Upper lobe of left lung (tissue), 6 donors: Measurements from ENCODE around the gene PSMG4. TPM values are rescaled to one million over a fixed set of nuclear protein-coding genes. Genes with fewer than 3 reads are reported as not detected.

Source experiments
- ATAC-seq, 2 donors: fragments of 200-7000 bp; cut with Tn5 transposase; one replicate each; pipeline ENCODE4 v1.9.1; 2022; ENCODE audit warnings: mild to moderate bottlenecking in 2 of 2, moderate library complexity in 2 of 2; ENCODE audit not compliant: low FRiP score in 2 of 2
- DNase-seq, 2 donors: peaks; one replicate each; pipeline ENCODE4 v3.0.0-alpha.2; 2019 to 2020
- H3K27ac ChIP-seq, 4 donors: fragments of 200-600 bp; sonication (generic); one replicate each; pipeline ENCODE4 v1.5.1; 2016 to 2019
- H3K27me3 ChIP-seq, 4 donors: fragments of 200-600 bp; sonication (generic); one replicate each; pipeline ENCODE4 v1.5.1; 2017 to 2019
- H3K36me3 ChIP-seq, 4 donors: fragments of 200-600 bp; sonication (generic); one replicate each; pipeline ENCODE4 v1.5.1; 2016 to 2019
- H3K4me1 ChIP-seq, 4 donors: fragments of 200-600 bp; sonication (generic); one replicate each; pipeline ENCODE4 v1.5.1; 2018 to 2019
- H3K4me3 ChIP-seq, 4 donors: fragments of 200-600 bp; sonication (generic); one replicate each; pipeline ENCODE4 v1.5.1; 2017 to 2019; ENCODE audit warnings: mild to moderate bottlenecking in 2 of 4, moderate library complexity in 1 of 4
- H3K9me3 ChIP-seq, 4 donors: fragments of 200-600 bp; sonication (generic); one replicate each; pipeline ENCODE4 v1.5.1; 2018 to 2019
- EP300 ChIP-seq, 4 donors: sonication (generic); formaldehyde crosslinking; IDR thresholded peaks; one replicate each; pipeline ENCODE4 v1.5.1; 2017; ENCODE audit warnings: antibody characterized with exemption in 4 of 4, control low read depth in 2 of 4
- POLR2A ChIP-seq, 4 donors: fragments of 450-650 bp; IDR thresholded peaks; one replicate each; pipeline ENCODE4 v1.5.1; 2016 to 2017; ENCODE audit warnings: antibody characterized with exemption in 4 of 4, mild to moderate bottlenecking in 2 of 4
- POLR2AphosphoS5 ChIP-seq, 2 donors: sonication (generic); formaldehyde crosslinking; IDR thresholded peaks; one replicate each; pipeline ENCODE4 v1.5.1; 2017; ENCODE audit warnings: antibody characterized with exemption in 2 of 2
- WGBS, 2 donors: methylation state at CpG; one replicate each; pipeline ENCODE4 v1.1.5; 2017 to 2018; 5-methylcytosine and 5-hydroxymethylcytosine counted together
- total RNA-seq, 6 donors: library from RNA; depleted of rRNA in 4 of 6; stranded (reverse); fragments of >200 nt in 4 of 6; gene quantifications; one replicate each; pipeline versions ENCODE4 v1.1.0 to v1.2.1, GENCODE V29; 2016 to 2021
- TF ChIP-seq, protein P1 (sequence below), 6 experiments: fragments of 450-650 bp in 4 of 6; fragments of 200-600 bp in 2 of 6; sonication (generic) in 2 of 6; IDR thresholded peaks; one replicate each; pipeline ENCODE4 v1.5.1; 2016 to 2019; ENCODE audit warnings: antibody characterized with exemption in 6 of 6
- donor health status: DM: no; HTN: no; CAD: no; lungs with moderate emphysema.
- donor health status: DM: no; HTN: yes; CAD: no; lungs with severe emphysema.

Gene PSMG4
- total RNA-seq, 6 donors from 2014 or later, result 17.0 to 24.5 (median 22.9) TPM

DNA sequence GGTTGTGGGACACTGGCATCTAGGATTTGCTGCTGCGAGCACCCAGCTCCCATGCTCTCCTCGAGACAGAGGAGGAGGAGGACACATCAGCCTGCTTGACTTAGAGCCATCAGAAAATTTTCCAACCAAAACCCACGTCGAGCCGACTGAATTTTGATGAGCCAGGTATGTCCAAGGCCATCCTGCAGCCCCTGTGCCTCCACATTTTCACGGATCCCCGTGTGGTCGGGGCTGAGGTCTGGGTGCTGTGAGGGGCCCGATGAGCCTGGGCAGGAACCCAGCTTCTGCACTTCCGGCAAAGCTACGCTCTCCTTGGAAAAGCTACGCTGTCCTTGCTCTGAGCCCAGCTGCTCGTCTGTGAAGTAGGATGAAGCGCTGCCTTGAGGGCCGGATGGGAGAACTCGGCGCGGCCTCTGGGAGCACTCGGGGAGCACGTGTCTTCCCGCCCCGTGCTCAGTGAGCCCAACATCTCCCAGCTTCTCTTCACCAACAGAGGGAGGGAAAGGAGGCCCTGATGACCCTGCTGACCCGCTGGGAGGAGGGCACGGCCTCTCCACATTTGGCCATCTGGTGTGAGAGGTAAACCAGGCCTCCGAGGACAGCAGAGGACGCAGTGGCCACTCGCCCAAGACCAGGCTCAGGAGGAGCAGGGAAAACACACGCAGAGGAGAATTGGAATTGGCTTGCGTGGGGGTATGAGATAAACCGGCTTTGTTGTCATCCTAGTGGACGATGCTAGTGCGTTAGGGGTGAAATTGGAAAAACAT is 33.9 kb downstream of the PSMG4 start:
- no peaks in the 10 kb centered on the region for H3K27me3 ChIP-seq
- 91 to 92% methylated on average over 15 to 32 of the region's 32 CpGs for WGBS, 2 donors
- no peaks in the 10 kb centered on the region for H3K9me3 ChIP-seq
- no peak overlapping the region for H3K4me3 ChIP-seq
- ATAC-seq (no peak), DNase-seq (peak; percentile 19 to 53)
- H3K36me3 ChIP-seq, result peaks cover 0 to 13% (median 0%) of the 10 kb centered on the region in 4 donors
- no peaks in the 10 kb centered on the region for H3K4me1 ChIP-seq
- peak overlapping the region in 1 of 4 donors; percentile 74 for H3K27ac ChIP-seq
- TF ChIP-seq EP300 (IDR thresholded peaks at IDR 0.05) (no peak), POLR2A (IDR thresholded peaks at IDR 0.05) (no peak), POLR2AphosphoS5 (IDR thresholded peaks at IDR 0.05) (no peak)
- TF ChIP-seq, protein P1, sequence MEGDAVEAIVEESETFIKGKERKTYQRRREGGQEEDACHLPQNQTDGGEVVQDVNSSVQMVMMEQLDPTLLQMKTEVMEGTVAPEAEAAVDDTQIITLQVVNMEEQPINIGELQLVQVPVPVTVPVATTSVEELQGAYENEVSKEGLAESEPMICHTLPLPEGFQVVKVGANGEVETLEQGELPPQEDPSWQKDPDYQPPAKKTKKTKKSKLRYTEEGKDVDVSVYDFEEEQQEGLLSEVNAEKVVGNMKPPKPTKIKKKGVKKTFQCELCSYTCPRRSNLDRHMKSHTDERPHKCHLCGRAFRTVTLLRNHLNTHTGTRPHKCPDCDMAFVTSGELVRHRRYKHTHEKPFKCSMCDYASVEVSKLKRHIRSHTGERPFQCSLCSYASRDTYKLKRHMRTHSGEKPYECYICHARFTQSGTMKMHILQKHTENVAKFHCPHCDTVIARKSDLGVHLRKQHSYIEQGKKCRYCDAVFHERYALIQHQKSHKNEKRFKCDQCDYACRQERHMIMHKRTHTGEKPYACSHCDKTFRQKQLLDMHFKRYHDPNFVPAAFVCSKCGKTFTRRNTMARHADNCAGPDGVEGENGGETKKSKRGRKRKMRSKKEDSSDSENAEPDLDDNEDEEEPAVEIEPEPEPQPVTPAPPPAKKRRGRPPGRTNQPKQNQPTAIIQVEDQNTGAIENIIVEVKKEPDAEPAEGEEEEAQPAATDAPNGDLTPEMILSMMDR (IDR thresholded peaks at IDR 0.05), result no peak

DNA sequence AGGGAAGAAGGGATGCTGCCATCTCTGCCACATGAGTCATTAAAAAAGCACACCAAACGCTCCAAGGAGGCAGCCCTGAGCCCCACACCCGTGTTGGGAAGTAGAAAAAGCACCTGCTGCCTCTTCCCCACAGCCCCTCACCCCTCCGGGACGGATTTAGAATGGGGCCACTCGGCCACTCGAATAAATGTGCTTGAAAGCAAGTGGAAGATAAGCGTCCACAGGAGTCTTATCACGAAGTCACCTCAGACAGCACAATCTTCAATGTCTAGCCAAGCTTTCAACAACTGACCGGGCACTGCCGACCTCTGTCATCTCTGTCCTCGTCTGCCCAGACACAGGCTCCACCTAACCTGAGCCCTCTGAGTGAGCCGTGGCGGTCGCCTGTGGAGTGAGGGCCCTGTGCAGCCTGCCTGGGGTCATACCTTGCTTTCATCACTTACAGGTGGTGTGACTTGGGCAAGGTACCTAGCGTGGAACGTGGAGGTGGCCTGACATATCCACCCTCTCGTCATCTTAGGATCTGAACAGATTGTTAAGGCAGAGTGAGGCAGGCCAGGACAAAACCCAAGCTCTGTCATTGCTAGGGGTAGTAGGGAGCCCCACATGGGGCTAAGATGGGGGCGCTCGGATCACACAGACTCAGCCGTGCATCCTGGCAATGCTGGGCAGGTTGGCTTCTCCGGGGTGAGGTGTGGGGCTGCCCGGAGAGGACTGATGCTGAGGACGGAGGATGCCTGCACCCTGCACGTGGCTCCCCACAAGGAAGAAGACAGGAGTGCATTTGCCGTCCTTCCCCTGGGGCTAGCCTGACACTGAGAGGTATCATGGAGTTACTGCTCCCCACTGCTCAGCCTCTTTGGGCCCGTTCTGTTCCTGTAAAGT is 34.8 kb downstream of the PSMG4 start:
- DNase-seq (peak in 1 of 2 donors; percentile 17), ATAC-seq (peak in 1 of 2 donors; percentile 5)
- H3K4me1 ChIP-seq, result no peaks in the 10 kb centered on the region
- no peak for TF ChIP-seq POLR2A (IDR thresholded peaks at IDR 0.05)
- no peak for TF ChIP-seq EP300 (IDR thresholded peaks at IDR 0.05)
- no peak for TF ChIP-seq POLR2AphosphoS5 (IDR thresholded peaks at IDR 0.05)
- TF ChIP-seq, protein P1 (IDR thresholded peaks at IDR 0.05), result no peak
- peaks cover 0 to 13% (median 0%) of the 10 kb centered on the region in 4 donors for H3K36me3 ChIP-seq
- H3K27ac ChIP-seq, result peak overlapping the region in 1 of 4 donors; percentile 74
- H3K4me3 ChIP-seq, result no peak overlapping the region
- no peaks in the 10 kb centered on the region for H3K9me3 ChIP-seq
- H3K27me3 ChIP-seq, result no peaks in the 10 kb centered on the region
- WGBS, 2 donors, result 81 to 86% methylated on average over 21 to 26 of the region's 26 CpGs

DNA sequence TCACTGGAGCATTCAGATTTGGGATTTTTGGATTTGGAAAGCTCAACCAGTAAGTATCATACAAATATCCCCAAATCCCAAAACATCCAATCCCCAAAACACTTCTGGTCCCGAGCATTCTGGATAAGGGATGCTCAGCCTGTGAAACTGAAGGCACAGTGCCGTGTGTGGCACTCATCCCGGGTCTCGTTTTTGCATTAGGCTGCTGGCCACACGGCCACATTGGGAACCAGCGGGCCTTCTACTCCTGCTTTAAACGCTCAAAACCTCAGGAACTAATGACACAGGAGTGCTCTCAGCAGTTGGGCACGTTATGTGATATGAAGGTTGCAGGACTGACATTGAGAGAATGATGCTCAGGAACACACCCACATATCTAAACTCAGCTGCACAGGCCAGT is 35.6 kb downstream of the PSMG4 start:
- ATAC-seq (no peak), DNase-seq (no peak)
- Histone ChIP-seq H3K27ac (no peak overlapping the region), H3K9me3 (no peaks in the 10 kb centered on the region), H3K4me1 (no peaks in the 10 kb centered on the region), H3K27me3 (no peaks in the 10 kb centered on the region), H3K36me3 (peaks cover 0 to 13% (median 0%) of the 10 kb centered on the region in 4 donors), H3K4me3 (no peak overlapping the region)
- TF ChIP-seq, protein P1 (IDR thresholded peaks at IDR 0.05), result no peak
- TF ChIP-seq POLR2AphosphoS5 (IDR thresholded peaks at IDR 0.05), result no peak
- 86 to 91% methylated on average over 8 of the region's 8 CpGs for WGBS, 2 donors

DNA sequence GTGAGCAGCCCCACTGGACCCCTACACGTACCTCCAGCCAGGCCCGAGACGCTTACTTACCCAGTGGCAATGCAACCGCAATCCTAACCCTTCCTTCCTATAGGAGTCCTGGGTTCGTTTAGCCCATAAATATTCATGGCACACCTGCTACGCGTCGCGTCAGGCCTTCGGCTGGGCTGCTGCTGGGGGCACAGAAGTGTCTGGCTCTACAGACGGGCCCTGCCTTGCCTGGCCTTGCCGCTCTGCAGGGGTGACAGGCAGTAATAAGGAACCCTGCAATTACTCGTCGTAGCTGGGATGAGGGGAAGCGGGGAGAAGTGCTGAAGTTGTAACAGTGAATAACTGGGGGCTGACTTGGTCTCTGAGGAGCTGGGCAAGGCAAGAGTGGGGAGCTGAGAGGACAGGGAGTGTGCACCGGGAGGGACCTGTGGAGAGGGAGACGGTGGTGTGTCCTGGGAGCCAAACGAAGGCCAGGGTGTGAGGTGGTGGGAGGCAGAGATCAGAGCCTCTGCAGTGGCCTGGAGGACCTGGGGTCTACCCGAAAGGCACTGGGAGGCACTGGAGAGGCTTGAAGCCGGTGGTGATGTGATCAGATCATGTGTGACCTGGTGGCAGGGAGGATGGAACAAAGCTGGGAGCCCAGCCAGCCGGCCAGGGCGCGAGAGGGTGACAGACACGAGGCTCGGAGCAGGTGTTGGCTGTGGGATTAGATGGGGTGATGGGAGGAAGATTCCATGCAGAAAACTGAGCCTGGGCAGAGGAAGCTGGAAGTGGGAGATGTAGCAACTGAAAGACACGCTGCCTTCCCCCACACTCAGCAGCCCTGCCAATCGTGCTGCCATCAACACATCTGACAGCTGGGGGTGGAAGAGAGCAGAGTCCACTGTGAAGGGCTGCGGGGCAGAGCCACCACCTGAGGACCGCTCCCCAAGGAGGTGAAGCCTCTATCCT is 36.4 kb downstream of the PSMG4 start:
- H3K36me3 ChIP-seq, result peaks cover 0 to 13% (median 0%) of the 10 kb centered on the region in 4 donors
- no peak overlapping the region for H3K4me3 ChIP-seq
- TF ChIP-seq POLR2A (IDR thresholded peaks at IDR 0.05) (no peak), POLR2AphosphoS5 (IDR thresholded peaks at IDR 0.05) (no peak), EP300 (IDR thresholded peaks at IDR 0.05) (no peak)
- TF ChIP-seq, protein P1 (IDR thresholded peaks at IDR 0.05), result no peak
- 71 to 87% methylated on average over 29 of the region's 29 CpGs for whole genome bisulfite sequencing, 2 donors
- no peaks in the 10 kb centered on the region for H3K4me1 ChIP-seq
- DNase-seq (no peak), ATAC-seq (no peak)
- no peaks in the 10 kb centered on the region for H3K9me3 ChIP-seq
- no peaks in the 10 kb centered on the region for H3K27me3 ChIP-seq
- H3K27ac ChIP-seq, result no peak overlapping the region
